Suprapubic skin (tissue), 4 donors: ENCODE measurements around the gene SPAG9. TPM values are rescaled to one million over a fixed set of nuclear protein-coding genes. Genes with fewer than 3 reads are reported as not detected.

ENCODE experiments used
- DNase-seq, 2 donors: peaks; one replicate each; pipeline ENCODE4 v3.0.0-alpha.2; 2019; ENCODE audit warnings: low spot score in 2 of 2
- H3K27ac ChIP-seq: fragments of 200-600 bp; sonication (generic); one replicate; pipeline ENCODE4 v1.5.1; 2019
- H3K27me3 ChIP-seq: fragments of 200-600 bp; sonication (generic); one replicate; pipeline ENCODE4 v1.5.1; 2019
- H3K36me3 ChIP-seq: fragments of 200-600 bp; sonication (generic); one replicate; pipeline ENCODE4 v1.5.1; 2019
- H3K4me1 ChIP-seq: fragments of 200-600 bp; sonication (generic); one replicate; pipeline ENCODE4 v1.5.1; 2019
- H3K4me3 ChIP-seq: fragments of 200-600 bp; sonication (generic); one replicate; pipeline ENCODE4 v1.5.1; 2019; ENCODE audit warnings: mild to moderate bottlenecking
- H3K9me3 ChIP-seq: fragments of 200-600 bp; sonication (generic); one replicate; pipeline ENCODE4 v1.5.1; 2019
- CTCF ChIP-seq, 2 donors: fragments of 200-600 bp in 1 of 2; fragments of 450-650 bp in 1 of 2; sonication (generic) in 1 of 2; IDR thresholded peaks; one replicate each; pipeline ENCODE4 v1.5.1; 2016 to 2019; ENCODE audit warnings: antibody characterized with exemption in 2 of 2, mild to moderate bottlenecking in 1 of 2, moderate library complexity in 1 of 2
- EP300 ChIP-seq: sonication (generic); formaldehyde crosslinking; IDR thresholded peaks from one replicate; pipeline ENCODE4 v1.6.1; 2017; ENCODE audit warnings: antibody characterized with exemption
- POLR2A ChIP-seq, 2 donors: fragments of 450-650 bp; IDR thresholded peaks; one replicate each; pipeline ENCODE4 v1.6.1; 2017; ENCODE audit warnings: antibody characterized with exemption in 2 of 2, mild to moderate bottlenecking in 2 of 2, moderate library complexity in 2 of 2
- POLR2AphosphoS5 ChIP-seq, 3 donors: sonication (generic); formaldehyde crosslinking; IDR thresholded peaks; one replicate each; pipeline ENCODE4 v1.6.1; 2017; ENCODE audit warnings: antibody characterized with exemption in 3 of 3
- WGBS: methylation state at CpG from one replicate; pipeline ENCODE4 v1.1.5; 2018; 5-methylcytosine and 5-hydroxymethylcytosine counted together
- total RNA-seq, 4 donors: library from RNA; depleted of rRNA; stranded (reverse); fragments of >200 nt; gene quantifications; one replicate each; pipeline ENCODE4 v1.1.0, GENCODE V29; 2016

The SPAG9 gene
- total RNA-seq, 4 donors from 2014 or later, result 68.8 to 176 (median 80.6) TPM

DNA sequence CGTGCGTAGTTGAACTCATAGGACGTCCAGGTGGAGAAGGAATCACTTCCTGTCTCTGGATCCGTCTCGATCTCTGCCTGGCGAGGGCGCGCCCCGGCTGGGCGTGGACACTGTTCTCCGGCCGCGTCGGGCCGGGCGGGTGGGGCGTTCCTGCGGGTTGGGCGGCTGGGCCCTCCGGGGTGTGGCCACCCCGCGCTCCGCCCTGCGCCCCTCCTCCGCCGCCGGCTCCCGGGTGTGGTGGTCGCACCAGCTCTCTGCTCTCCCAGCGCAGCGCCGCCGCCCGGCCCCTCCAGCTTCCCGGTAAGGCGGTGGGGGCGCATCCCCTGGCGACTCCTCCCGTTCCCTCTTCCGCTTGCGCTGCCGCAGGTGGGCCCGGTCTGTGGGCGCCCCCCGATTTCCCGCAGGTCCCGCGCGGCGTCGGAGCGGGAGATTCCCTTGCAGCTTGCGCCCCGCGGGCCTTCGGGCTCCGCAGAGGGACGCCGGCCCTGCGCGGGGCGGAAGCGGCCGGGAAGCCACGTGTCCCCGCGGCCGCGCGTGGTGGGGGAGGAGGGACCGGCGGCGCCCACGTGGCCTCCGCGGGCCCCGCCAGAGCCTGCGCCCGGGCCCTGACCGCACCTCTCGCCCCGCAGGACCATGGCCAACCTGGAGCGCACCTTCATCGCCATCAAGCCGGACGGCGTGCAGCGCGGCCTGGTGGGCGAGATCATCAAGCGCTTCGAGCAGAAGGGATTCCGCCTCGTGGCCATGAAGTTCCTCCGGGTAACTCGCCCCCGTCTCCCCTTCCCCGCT is 45.7 kb upstream of the SPAG9 start, which contains the start of gene NME2:
Gene NME2 (plus strand): TSS at position 214 of the 789 bp plus-strand sequence. CDS start 420 bp downstream, at position 634.
- Histone ChIP-seq H3K36me3 (peaks cover 46% of the 10 kb centered on the region), H3K9me3 (no peaks in the 10 kb centered on the region), H3K27me3 (no peaks in the 10 kb centered on the region), H3K4me3 (peak within 1 kb of the TSS; percentile 91), H3K4me1 (peaks cover 17% of the 10 kb centered on the region), H3K27ac (peak within 1 kb of the TSS; percentile 97)
- no peak for TF ChIP-seq CTCF (IDR thresholded peaks at IDR 0.05)
- TF ChIP-seq POLR2AphosphoS5 (IDR thresholded peaks at IDR 0.05), result peak in 1 of 3 donors; percentile 44
- no peak for TF ChIP-seq EP300
- WGBS, result 0% methylated on average over 9 of the region's 98 CpGs
- peak; percentile 90 to 93 for DNase-seq

DNA sequence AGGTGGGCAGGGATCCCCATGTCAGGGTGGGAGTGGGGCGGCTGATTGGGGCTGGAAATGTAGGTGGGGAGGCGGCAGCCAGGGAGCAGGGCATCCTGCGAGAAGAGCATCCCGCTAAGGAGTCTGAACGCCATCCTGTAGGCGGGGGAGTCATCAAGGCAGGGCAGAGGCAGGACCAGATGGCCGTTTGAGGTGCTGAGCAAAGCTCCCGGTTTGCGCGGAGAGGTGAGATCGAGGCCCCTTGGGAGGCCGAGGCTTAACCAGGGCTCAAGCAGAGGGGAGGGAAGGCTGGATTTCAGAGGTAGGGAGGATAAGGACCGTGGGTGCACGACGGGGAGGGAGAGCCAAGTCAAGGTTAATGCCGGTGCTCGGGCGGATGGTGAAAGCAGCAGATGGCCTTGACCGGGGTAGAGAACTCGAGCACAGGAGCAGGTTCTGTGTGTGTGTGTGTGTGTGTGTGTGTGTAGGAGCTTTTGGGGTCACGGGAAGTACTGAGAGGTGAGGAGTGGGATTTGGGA is 45.1 kb upstream of the SPAG9 start:
- Histone ChIP-seq H3K9me3 (no peaks in the 10 kb centered on the region), H3K36me3 (peaks cover 46% of the 10 kb centered on the region), H3K4me3 (peak overlapping the region; percentile 91), H3K27me3 (no peaks in the 10 kb centered on the region), H3K27ac (peak overlapping the region; percentile 97), H3K4me1 (peaks cover 17% of the 10 kb centered on the region)
- 8% methylated on average over 16 of the region's 21 CpGs for WGBS
- TF ChIP-seq POLR2A (IDR thresholded peaks at IDR 0.05) (no peak), CTCF (IDR thresholded peaks at IDR 0.05) (no peak), POLR2AphosphoS5 (IDR thresholded peaks at IDR 0.05) (no peak), EP300 (no peak)
- peak in 1 of 2 donors; percentile 73 for DNase-seq

DNA sequence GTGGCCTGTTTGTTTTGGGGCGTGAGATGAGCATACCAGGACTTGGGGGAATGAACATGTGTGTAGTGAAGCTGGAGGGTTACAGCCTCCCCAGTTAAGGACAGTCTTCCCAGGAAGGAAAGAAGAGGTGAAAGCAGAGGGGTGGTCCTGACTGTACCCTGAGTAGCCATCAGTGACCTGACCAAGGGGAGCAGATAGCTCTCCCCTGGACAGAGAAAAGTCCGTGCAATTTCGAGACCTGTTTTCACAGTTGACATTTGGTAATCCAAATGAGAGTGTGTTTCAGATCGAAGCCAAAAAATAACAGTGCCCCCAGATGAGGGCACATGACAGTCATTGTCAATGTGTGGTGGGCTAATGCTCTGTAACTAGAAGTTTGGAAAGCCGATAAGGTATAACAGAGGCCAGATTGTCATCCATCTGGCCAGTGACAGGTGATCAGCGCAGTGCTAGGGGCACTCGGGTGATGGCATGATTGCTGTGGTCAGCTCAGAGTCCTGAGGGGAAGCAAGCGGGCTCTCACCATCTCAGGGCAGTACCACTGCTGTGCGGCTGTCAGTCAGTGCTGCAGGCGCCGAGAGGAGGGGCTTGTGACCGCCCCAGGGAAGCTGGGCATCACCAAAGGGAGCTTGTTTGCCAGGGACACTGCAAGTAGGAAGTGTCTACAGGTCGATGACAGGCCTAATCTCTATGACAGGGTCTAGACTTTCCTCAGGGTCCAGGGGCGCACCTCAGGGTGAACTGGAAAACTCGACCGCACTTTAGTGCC is 44.4 kb upstream of the SPAG9 start:
- whole genome bisulfite sequencing, result 91% methylated on average over 4 of the region's 16 CpGs
- H3K27ac ChIP-seq, result peak overlapping the region; percentile 97
- peak in 1 of 2 donors; percentile 72 for DNase-seq
- H3K4me1 ChIP-seq, result peaks cover 17% of the 10 kb centered on the region
- no peaks in the 10 kb centered on the region for H3K27me3 ChIP-seq
- TF ChIP-seq POLR2AphosphoS5 (IDR thresholded peaks at IDR 0.05), result no peak
- TF ChIP-seq CTCF (IDR thresholded peaks at IDR 0.05), result no peak
- no peak for TF ChIP-seq POLR2A (IDR thresholded peaks at IDR 0.05)
- TF ChIP-seq EP300, result no peak
- H3K9me3 ChIP-seq, result no peaks in the 10 kb centered on the region
- H3K4me3 ChIP-seq, result peak overlapping the region; percentile 91
- peaks cover 46% of the 10 kb centered on the region for H3K36me3 ChIP-seq

DNA sequence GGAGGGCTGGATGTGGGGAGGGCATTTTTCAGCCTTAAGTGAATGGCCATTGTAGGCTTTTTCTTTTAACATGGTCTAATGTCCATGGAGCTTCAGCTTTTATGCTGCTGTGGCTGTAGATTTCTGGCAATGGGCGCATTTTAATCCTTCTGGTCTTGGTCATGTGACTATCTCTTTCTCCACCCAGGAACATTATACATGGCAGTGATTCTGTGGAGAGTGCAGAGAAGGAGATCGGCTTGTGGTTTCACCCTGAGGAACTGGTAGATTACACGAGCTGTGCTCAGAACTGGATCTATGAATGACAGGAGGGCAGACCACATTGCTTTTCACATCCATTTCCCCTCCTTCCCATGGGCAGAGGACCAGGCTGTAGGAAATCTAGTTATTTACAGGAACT is 40.9 kb upstream of the SPAG9 start:
- Histone ChIP-seq H3K4me3 (no peak overlapping the region), H3K27ac (no peak overlapping the region), H3K4me1 (peaks cover 6% of the 10 kb centered on the region), H3K9me3 (no peaks in the 10 kb centered on the region), H3K27me3 (no peaks in the 10 kb centered on the region), H3K36me3 (peaks cover 49% of the 10 kb centered on the region)
- 57% methylated on average over 3 of the region's 3 CpGs for WGBS
- TF ChIP-seq EP300 (no peak), POLR2A (IDR thresholded peaks at IDR 0.05) (no peak), POLR2AphosphoS5 (IDR thresholded peaks at IDR 0.05) (no peak), CTCF (IDR thresholded peaks at IDR 0.05) (no peak)
- no peak for DNase-seq

GRCh38 chr17:51159604-51160003 is 38.9 kb upstream of the SPAG9 start:
- H3K36me3 ChIP-seq, result peaks cover 49% of the 10 kb centered on the region
- no peak for DNase-seq
- H3K4me1 ChIP-seq, result peaks cover 5% of the 10 kb centered on the region
- TF ChIP-seq POLR2AphosphoS5 (IDR thresholded peaks at IDR 0.05) (no peak), CTCF (IDR thresholded peaks at IDR 0.05) (no peak), EP300 (no peak), POLR2A (IDR thresholded peaks at IDR 0.05) (no peak)
- H3K4me3 ChIP-seq, result no peak overlapping the region
- WGBS, result 94% methylated on average over 3 of the region's 3 CpGs
- no peaks in the 10 kb centered on the region for H3K9me3 ChIP-seq
- H3K27me3 ChIP-seq, result no peaks in the 10 kb centered on the region
- H3K27ac ChIP-seq, result no peak overlapping the region
